GM12878 (cell line): ENCODE results near the gene KRTAP10-5. TPM values are rescaled to one million over a fixed set of nuclear protein-coding genes. Genes with fewer than 3 reads are reported as not detected.

ENCODE experiments used
- BCLAF1 ChIP-seq: fragments of 450-650 bp; IDR thresholded peaks from 2 replicates; pipeline ENCODE4 v1.6.1; 2017; ENCODE audit warnings: antibody characterized with exemption, mild to moderate bottlenecking, moderate library complexity
- ESRRA ChIP-seq: IDR thresholded peaks from 2 replicates; pipeline ENCODE4 v1.6.1; 2012; ENCODE audit warnings: mild to moderate bottlenecking, low read length, improper control_type of control experiment
- HSF1 ChIP-seq: fragments of 150-350 bp; IDR thresholded peaks from 2 replicates; pipeline ENCODE4 v1.6.1; 2014; ENCODE audit warnings: mild to moderate bottlenecking, low read depth, low read length
- NBN ChIP-seq: fragments of 450-650 bp; IDR thresholded peaks from 2 replicates; pipeline ENCODE4 v1.6.1; 2016
- NFYB ChIP-seq: IDR thresholded peaks from 2 replicates; pipeline ENCODE4 v1.6.1; 2011; ENCODE audit warnings: low read depth, mild to moderate bottlenecking, low read length, improper control_type of control experiment, moderate library complexity; ENCODE audit not compliant: insufficient read depth
- NRF1 ChIP-seq: conservative IDR thresholded peaks from 2 replicates; pipeline ENCODE4 v1.6.1; 2011; ENCODE audit warnings: mild to moderate bottlenecking, low read depth, low read length, improper control_type of control experiment
- SIN3A ChIP-seq: IDR thresholded peaks from 2 replicates; pipeline ENCODE4 v1.6.1; 2012; ENCODE audit warnings: low read depth, low read length, improper control_type of control experiment
- TARDBP ChIP-seq: IDR thresholded peaks from 2 replicates; pipeline ENCODE4 v1.6.1; 2016; ENCODE audit warnings: borderline replicate concordance
- ZBTB33 ChIP-seq: fragments of 450-650 bp; IDR thresholded peaks from 2 replicates; pipeline ENCODE4 v1.6.1; 2017; ENCODE audit warnings: mild to moderate bottlenecking
- polyA plus RNA-seq, 11 experiments: library from polyadenylated mRNA; depleted of rRNA in 4 of 11; unstranded in 6 of 11; stranded (reverse) in 5 of 11; fragments of >200 nt; fragmentation: Nextera tagmentation in 4 of 11; fragmentation: Illumina TruSeq in 1 of 11; extraction: Ambion mirVana in 4 of 11; extraction: Trizol in 1 of 11; gene quantifications; 1 replicate in 1 of 11; 2 replicates in 10 of 11; pipeline versions ENCODE4 v1.2.1 to v1.2.3, GENCODE V29; 2011 to 2016; ENCODE audit warnings: inconsistent platforms in 2 of 11, missing spikeins in 2 of 11, low read depth in 1 of 11
- total RNA-seq, 4 experiments: library from RNA; depleted of rRNA in 3 of 4; stranded (reverse); fragments of >200 nt in 3 of 4; fragmentation: Illumina TruSeq in 1 of 4; extraction: Trizol in 1 of 4; gene quantifications; 2 replicates each; pipeline versions ENCODE4 v1.2.1 to v1.2.3, GENCODE V29; 2013 to 2021

Gene KRTAP10-5
- total and polyA plus RNA-seq, 10 of the 15 experiments (the other 5 are each of a cell fraction or from before 2014, with no cell fraction given) = not detected

- TF ChIP-seq ZBTB33 (no peak), NRF1 (no peak), NFYB (no peak), SIN3A (no peak), HSF1 (no peak), TARDBP (no peak), NBN (no peak), ESRRA (no peak), BCLAF1 (no peak)
Observed at GRCh38 chr21:44599264-44600029, 19.0 kb upstream of the KRTAP10-5 start (continued).
